Esophagus muscularis mucosa (tissue), 3 donors: ENCODE results near the gene GNG2.

Experiments
- POLR2AphosphoS5 ChIP-seq, 2 donors: sonication (generic); formaldehyde crosslinking; IDR thresholded peaks; one replicate each; pipeline ENCODE4 v1.6.1; 2017; ENCODE audit warnings: antibody characterized with exemption in 2 of 2
- TF ChIP-seq, protein P1 (sequence below), 3 experiments: fragments of 200-600 bp in 2 of 3; fragments of 450-650 bp in 1 of 3; sonication (generic) in 2 of 3; IDR thresholded peaks; one replicate each; pipeline ENCODE4 v1.5.1; 2017 to 2019; ENCODE audit warnings: antibody characterized with exemption in 3 of 3, mild to moderate bottlenecking in 2 of 3, moderate library complexity in 1 of 3

DNA sequence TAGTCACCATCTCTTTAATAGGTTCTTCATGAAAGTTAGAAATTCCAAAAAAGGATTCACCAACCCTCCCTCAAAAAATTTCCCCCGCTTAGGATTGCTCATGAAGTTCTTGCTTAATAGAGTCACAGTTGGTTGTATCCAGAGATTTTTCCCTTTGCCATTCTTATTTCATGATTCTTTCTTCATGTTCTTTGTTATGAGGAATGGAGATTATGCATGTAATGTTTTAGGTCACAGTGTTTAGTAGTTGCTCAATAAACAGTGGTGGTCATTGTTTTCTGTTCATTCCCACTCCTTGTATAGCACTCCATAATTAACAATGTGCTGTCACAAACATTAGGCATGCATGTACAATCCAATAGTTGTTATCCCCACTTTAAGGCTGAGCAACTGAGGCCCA lies 77.7 kb downstream of the GNG2 start:
- no peak for TF ChIP-seq POLR2AphosphoS5 (IDR thresholded peaks at IDR 0.05)
- TF ChIP-seq, protein P1, sequence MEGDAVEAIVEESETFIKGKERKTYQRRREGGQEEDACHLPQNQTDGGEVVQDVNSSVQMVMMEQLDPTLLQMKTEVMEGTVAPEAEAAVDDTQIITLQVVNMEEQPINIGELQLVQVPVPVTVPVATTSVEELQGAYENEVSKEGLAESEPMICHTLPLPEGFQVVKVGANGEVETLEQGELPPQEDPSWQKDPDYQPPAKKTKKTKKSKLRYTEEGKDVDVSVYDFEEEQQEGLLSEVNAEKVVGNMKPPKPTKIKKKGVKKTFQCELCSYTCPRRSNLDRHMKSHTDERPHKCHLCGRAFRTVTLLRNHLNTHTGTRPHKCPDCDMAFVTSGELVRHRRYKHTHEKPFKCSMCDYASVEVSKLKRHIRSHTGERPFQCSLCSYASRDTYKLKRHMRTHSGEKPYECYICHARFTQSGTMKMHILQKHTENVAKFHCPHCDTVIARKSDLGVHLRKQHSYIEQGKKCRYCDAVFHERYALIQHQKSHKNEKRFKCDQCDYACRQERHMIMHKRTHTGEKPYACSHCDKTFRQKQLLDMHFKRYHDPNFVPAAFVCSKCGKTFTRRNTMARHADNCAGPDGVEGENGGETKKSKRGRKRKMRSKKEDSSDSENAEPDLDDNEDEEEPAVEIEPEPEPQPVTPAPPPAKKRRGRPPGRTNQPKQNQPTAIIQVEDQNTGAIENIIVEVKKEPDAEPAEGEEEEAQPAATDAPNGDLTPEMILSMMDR (IDR thresholded peaks at IDR 0.05): no peak
